ENCODE data around the gene NBL1. TPM values are rescaled to one million over a fixed set of nuclear protein-coding genes. Genes with fewer than 3 reads are reported as not detected.
A peak's percentile ranks its signal among the peaks of the same experiment; 100 is the strongest.

The NBL1 gene
- total and polyA plus RNA-seq, 9 of the 15 experiments (the other 6 are each of a cell fraction or from before 2014, with no cell fraction given) = 0.10 to 3.7 (median 1.8) TPM; not detected in 1

GRCh38 chr1:19599810-19600209 is 44.3 kb upstream of the NBL1 start:
- Histone ChIP-seq H3K79me2 (ENCODE audit: control insufficient read depth, insufficient read depth, low read length) (peaks cover 90% of the 10 kb centered on the region), H3K27me3 (ENCODE audit: control insufficient read depth in 2 of 2, insufficient read depth in 2 of 2, low read length in 2 of 2) (no peaks in the 10 kb centered on the region), H3K9me3 (replicated peaks; ENCODE audit: control insufficient read depth, insufficient read depth, low read depth, low read length) (no peaks in the 10 kb centered on the region), H3K36me3 (ENCODE audit: control insufficient read depth, insufficient read depth, low read length) (peaks cover 66% of the 10 kb centered on the region), H3K27ac (ENCODE audit: extremely low read depth, low read depth, low read length) (no peak overlapping the region), H3K9me1 (ENCODE audit: control insufficient read depth, insufficient read depth, low read length) (peaks cover 12% of the 10 kb centered on the region), H3K4me3 (no peak overlapping the region), H4K20me1 (replicated peaks; ENCODE audit: control insufficient read depth, insufficient read depth, low read length) (peaks cover 28% of the 10 kb centered on the region), H3K4me1 (replicated peaks in 1 of 2; ENCODE audit: control insufficient read depth in 2 of 2, insufficient read depth in 2 of 2, low read length in 2 of 2) (peaks cover 13 to 41% of the 10 kb centered on the region in 2 experiments), H3K9ac (ENCODE audit: insufficient read depth in 1 of 2, low read depth in 2 of 2, low read length in 2 of 2) (0 out of 4 replicates have a peak overlapping the region, but pooled peaks of 1 of the 2 experiments have one; percentile 7), H3K4me2 (ENCODE audit: insufficient read depth, low read length) (peak overlapping the region; percentile 26; the same call in 1 of the 2 replicates), H2AFZ (ENCODE audit: low read depth, low read length) (no peak overlapping the region)
- no peak for DNase-seq (ENCODE audit: extremely low read depth in 1 of 4, low spot score in 3 of 4)
- intact Hi-C loops (cut with micrococcal nuclease) = no loop called here
- ATAC-seq = no peak
- in situ Hi-C loops (cut with MboI) = no loop called here
- CTCF ChIA-PET (ENCODE audit: low intra/inter-chr PET ratio) = no interaction called here
- no TSS peak for BruUV-seq (replicated peaks)
- 60% methylated on average over 3 of the region's 3 CpGs for WGBS (ENCODE audit: insufficient coverage, low coverage, missing lambda C conversion rate)
- POLR2A ChIA-PET = interaction anchor here (0.7 to 4.1 kb wide), 4 partner anchors 10 to 113 kb away, joined by 3 to 17 read pairs (median 3); no protein-coding TSS in a partner anchor
- FAIRE-seq = no peak
- TF ChIP-seq, protein P1, sequence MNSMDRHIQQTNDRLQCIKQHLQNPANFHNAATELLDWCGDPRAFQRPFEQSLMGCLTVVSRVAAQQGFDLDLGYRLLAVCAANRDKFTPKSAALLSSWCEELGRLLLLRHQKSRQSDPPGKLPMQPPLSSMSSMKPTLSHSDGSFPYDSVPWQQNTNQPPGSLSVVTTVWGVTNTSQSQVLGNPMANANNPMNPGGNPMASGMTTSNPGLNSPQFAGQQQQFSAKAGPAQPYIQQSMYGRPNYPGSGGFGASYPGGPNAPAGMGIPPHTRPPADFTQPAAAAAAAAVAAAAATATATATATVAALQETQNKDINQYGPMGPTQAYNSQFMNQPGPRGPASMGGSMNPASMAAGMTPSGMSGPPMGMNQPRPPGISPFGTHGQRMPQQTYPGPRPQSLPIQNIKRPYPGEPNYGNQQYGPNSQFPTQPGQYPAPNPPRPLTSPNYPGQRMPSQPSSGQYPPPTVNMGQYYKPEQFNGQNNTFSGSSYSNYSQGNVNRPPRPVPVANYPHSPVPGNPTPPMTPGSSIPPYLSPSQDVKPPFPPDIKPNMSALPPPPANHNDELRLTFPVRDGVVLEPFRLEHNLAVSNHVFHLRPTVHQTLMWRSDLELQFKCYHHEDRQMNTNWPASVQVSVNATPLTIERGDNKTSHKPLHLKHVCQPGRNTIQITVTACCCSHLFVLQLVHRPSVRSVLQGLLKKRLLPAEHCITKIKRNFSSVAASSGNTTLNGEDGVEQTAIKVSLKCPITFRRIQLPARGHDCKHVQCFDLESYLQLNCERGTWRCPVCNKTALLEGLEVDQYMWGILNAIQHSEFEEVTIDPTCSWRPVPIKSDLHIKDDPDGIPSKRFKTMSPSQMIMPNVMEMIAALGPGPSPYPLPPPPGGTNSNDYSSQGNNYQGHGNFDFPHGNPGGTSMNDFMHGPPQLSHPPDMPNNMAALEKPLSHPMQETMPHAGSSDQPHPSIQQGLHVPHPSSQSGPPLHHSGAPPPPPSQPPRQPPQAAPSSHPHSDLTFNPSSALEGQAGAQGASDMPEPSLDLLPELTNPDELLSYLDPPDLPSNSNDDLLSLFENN (IDR thresholded peaks at IDR 0.05; ENCODE audit: low read depth in 2 of 2, low read length in 2 of 2) = no peak
- TF ChIP-seq MGA (IDR thresholded peaks at IDR 0.05) (no peak), TCF3 (CRISPR knock-in tag; IDR thresholded peaks at IDR 0.05) (no peak), ZNF507 (tag; conservative IDR thresholded peaks at IDR 0.05) (no peak), BMI1 (IDR thresholded peaks at IDR 0.05; ENCODE audit: low read length) (no peak), POLR2AphosphoS2 (IDR thresholded peaks at IDR 0.05; ENCODE audit: low read length) (no peak)
- TF ChIP-seq, protein P2, sequence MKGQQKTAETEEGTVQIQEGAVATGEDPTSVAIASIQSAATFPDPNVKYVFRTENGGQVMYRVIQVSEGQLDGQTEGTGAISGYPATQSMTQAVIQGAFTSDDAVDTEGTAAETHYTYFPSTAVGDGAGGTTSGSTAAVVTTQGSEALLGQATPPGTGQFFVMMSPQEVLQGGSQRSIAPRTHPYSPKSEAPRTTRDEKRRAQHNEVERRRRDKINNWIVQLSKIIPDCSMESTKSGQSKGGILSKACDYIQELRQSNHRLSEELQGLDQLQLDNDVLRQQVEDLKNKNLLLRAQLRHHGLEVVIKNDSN (CRISPR knock-in tag; IDR thresholded peaks at IDR 0.05) = no peak
